Mesodermal cell (in vitro differentiated cells): Measurements from ENCODE around the gene BLMH.

Experiments
- H3K27ac ChIP-seq: 2 replicates; pipeline ENCODE4 v1.7.0; 2013; ENCODE audit warnings: mild to moderate bottlenecking, low read depth, low read length, moderate library complexity; ENCODE audit not compliant: severe bottlenecking
- H3K36me3 ChIP-seq: 2 replicates; pipeline ENCODE4 v1.7.1; 2013; ENCODE audit warnings: mild to moderate bottlenecking, low read length, moderate library complexity; ENCODE audit not compliant: control insufficient read depth, insufficient read depth
- H3K4me1 ChIP-seq: one replicate; pipeline ENCODE4 v1.7.1; 2013; ENCODE audit warnings: mild to moderate bottlenecking, low read length; ENCODE audit not compliant: insufficient read depth, control insufficient read depth, poor library complexity, severe bottlenecking
- H3K4me3 ChIP-seq: 2 replicates; pipeline ENCODE4 v1.7.0; 2013; ENCODE audit warnings: low read length, control low read depth, mild to moderate bottlenecking; ENCODE audit not compliant: insufficient read depth, poor library complexity, severe bottlenecking; ENCODE audit errors: extremely low read depth
- H3K9me3 ChIP-seq: 2 replicates; pipeline ENCODE4 v1.7.1; 2013; ENCODE audit warnings: mild to moderate bottlenecking, low read length, moderate library complexity; ENCODE audit not compliant: control insufficient read depth
- WGBS, 2 experiments: methylation state at CpG; one replicate each; pipeline ENCODE4 v1.1.5; 2013; ENCODE audit warnings: missing lambda C conversion rate in 2 of 2; ENCODE audit not compliant: insufficient coverage in 2 of 2; 5-methylcytosine and 5-hydroxymethylcytosine counted together

Gene BLMH

DNA sequence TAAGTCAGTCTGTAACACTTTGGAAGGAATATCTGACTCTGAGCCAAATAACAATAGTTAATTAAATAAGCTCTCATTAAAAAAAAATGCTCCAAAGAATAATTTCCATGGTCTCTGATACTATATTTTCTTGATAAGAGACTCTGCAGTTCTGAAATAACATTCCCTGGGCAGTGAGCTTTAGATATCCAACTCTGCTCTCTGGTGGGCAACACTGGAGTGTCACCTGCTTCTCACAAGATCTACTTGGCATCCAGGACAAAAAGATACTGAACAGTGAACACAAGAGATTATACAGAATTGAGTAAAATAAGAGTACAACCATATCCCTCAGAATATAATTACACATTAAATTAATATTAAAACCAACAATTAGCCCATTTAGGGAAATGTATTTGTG is 13.7 kb downstream of the BLMH start:
- no peak overlapping the region for H3K4me3 ChIP-seq
- H3K9me3 ChIP-seq = no peaks in the 10 kb centered on the region
- no peaks in the 10 kb centered on the region for H3K4me1 ChIP-seq
- no peak overlapping the region for H3K27ac ChIP-seq
- peaks cover 84% of the 10 kb centered on the region for H3K36me3 ChIP-seq

GRCh38 chr17:30275911-30276310 is 15.8 kb downstream of the BLMH start:
- no peaks in the 10 kb centered on the region for H3K9me3 ChIP-seq
- no peaks in the 10 kb centered on the region for H3K4me1 ChIP-seq
- 100% methylated on average over 1 of the region's 2 CpGs; no CpG with 5 or more reads in 1 of the 2 experiments for WGBS, 2 experiments
- H3K36me3 ChIP-seq = peaks cover 81% of the 10 kb centered on the region
- no peak overlapping the region for H3K4me3 ChIP-seq
- no peak overlapping the region for H3K27ac ChIP-seq

- H3K27ac ChIP-seq = no peak overlapping the region
- no peaks in the 10 kb centered on the region for H3K9me3 ChIP-seq
- WGBS, 2 experiments = 100% methylated on average over 2 of the region's 3 CpGs; no CpG with 5 or more reads in 1 of the 2 experiments
- H3K4me1 ChIP-seq = no peaks in the 10 kb centered on the region
- H3K4me3 ChIP-seq = no peak overlapping the region
- peaks cover 87% of the 10 kb centered on the region for H3K36me3 ChIP-seq
These were observed 16.9 kb downstream of the BLMH start for GRCh38 chr17:30274887-30275286.

DNA sequence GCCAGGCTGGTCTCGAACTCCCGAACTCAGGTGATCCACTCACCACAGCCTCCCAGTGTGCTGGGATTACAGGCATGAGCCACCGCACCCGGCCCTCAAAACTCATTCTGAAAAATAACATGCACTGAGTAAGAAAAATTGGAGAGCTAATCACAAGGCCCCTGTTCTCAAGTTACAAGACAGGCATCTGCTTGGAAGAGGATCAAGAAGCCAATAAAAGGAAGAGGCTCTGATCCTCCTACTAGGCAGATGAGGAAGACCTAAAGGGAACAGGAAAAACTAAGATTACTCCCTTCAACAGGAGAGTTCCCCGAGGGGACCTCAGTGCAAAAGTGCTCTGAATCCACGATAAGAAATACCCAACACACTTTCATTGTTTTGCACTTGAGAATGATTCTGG is 18.4 kb downstream of the BLMH start:
- Histone ChIP-seq H3K27ac (no peak overlapping the region), H3K9me3 (no peaks in the 10 kb centered on the region), H3K4me3 (no peak overlapping the region), H3K36me3 (peaks cover 87% of the 10 kb centered on the region), H3K4me1 (no peaks in the 10 kb centered on the region)
- 85 to 100% methylated on average over 2 to 4 of the region's 6 CpGs for WGBS, 2 experiments

DNA sequence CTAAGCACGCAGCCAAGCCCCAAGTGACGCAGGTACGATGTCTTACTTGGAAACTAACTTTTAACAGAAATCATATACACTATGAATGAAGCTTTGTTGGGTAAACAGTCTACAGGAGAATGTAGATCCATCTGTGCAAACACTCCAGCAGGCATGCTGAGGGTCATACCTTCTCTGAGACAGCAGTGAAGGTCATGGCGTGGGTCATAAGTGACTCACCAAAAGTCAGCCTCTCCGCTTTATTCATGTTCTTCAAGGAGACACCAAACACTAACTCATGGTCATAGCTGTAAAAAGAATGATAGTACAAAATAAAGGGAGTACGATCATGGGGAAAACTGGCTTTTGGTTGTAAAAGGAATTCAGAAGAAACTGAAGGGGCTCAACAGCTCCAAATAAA is 20.6 kb downstream of the BLMH start:
- peaks cover 89% of the 10 kb centered on the region for H3K36me3 ChIP-seq
- H3K27ac ChIP-seq = no peak overlapping the region
- H3K4me3 ChIP-seq = no peak overlapping the region
- 90 to 95% methylated on average over 2 to 4 of the region's 6 CpGs for WGBS, 2 experiments
- H3K4me1 ChIP-seq = no peaks in the 10 kb centered on the region
- H3K9me3 ChIP-seq = no peaks in the 10 kb centered on the region

GRCh38 chr17:30267625-30268024 is 24.1 kb downstream of the BLMH start:
- Histone ChIP-seq H3K4me1 (peaks cover 6% of the 10 kb centered on the region), H3K36me3 (peaks cover 79% of the 10 kb centered on the region), H3K9me3 (no peaks in the 10 kb centered on the region), H3K4me3 (no peak overlapping the region), H3K27ac (no peak overlapping the region)
- 100% methylated on average over 1 of the region's 2 CpGs for WGBS, 2 experiments

- 86% methylated on average over 1 of the region's 2 CpGs; no CpG with 5 or more reads in 1 of the 2 experiments for whole genome bisulfite sequencing, 2 experiments
These were observed 28.0 kb downstream of the BLMH start for GRCh38 chr17:30263552-30264333.

GRCh38 chr17:30256756-30257506 is 34.8 kb downstream of the BLMH start:
- Histone ChIP-seq H3K27ac (no peak overlapping the region), H3K36me3 (peaks cover 67% of the 10 kb centered on the region), H3K9me3 (no peaks in the 10 kb centered on the region), H3K4me1 (no peaks in the 10 kb centered on the region), H3K4me3 (no peak overlapping the region)
- WGBS, 2 experiments = 80% methylated on average over 1 of the region's 5 CpGs; no CpG with 5 or more reads in 1 of the 2 experiments

More at GRCh38 chr17:30263552-30264333, 28.0 kb downstream of the BLMH start:
- Histone ChIP-seq H3K4me3 (no peak overlapping the region), H3K36me3 (peaks cover 75% of the 10 kb centered on the region), H3K27ac (no peak overlapping the region), H3K9me3 (no peaks in the 10 kb centered on the region), H3K4me1 (peaks cover 6% of the 10 kb centered on the region)

- Histone ChIP-seq H3K4me1 (no peaks in the 10 kb centered on the region), H3K27ac (no peak overlapping the region), H3K9me3 (no peaks in the 10 kb centered on the region), H3K36me3 (peaks cover 70% of the 10 kb centered on the region), H3K4me3 (no peak overlapping the region)
- WGBS, 2 experiments = 80 to 100% methylated on average over 1 of the region's 1 CpG
These were observed 37.6 kb downstream of the BLMH start for GRCh38 chr17:30254150-30254549.

GRCh38 chr17:30253312-30253711 is 38.4 kb downstream of the BLMH start:
- H3K4me3 ChIP-seq = no peak overlapping the region
- H3K4me1 ChIP-seq = no peaks in the 10 kb centered on the region
- no peak overlapping the region for H3K27ac ChIP-seq
- WGBS, 2 experiments = 95 to 96% methylated on average over 4 to 5 of the region's 7 CpGs
- no peaks in the 10 kb centered on the region for H3K9me3 ChIP-seq
- H3K36me3 ChIP-seq = peaks cover 69% of the 10 kb centered on the region

DNA sequence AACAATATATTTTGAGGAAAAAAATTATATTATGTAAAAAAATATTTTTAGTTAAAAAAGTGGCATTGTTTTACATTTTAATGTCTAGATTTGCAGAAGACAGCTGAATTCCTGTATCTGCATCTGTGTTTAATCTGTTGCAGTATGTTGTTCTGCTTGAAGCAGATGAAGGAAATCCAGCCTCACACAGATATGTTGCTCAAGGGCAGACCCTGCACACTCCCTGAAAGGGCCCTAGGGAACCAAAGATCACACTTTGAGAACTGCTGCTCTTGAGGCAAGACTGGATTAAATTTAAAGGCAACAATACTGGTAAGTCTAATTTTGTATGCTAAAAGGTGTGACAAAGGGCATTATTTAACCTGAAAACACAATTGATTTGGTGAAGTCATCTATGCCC is 39.8 kb downstream of the BLMH start:
- no peak overlapping the region for H3K27ac ChIP-seq
- H3K36me3 ChIP-seq = peaks cover 70% of the 10 kb centered on the region
- no peaks in the 10 kb centered on the region for H3K4me1 ChIP-seq
- no peaks in the 10 kb centered on the region for H3K9me3 ChIP-seq
- H3K4me3 ChIP-seq = no peak overlapping the region
